ENCODE results near the gene UTY. TPM values are rescaled to one million over a fixed set of nuclear protein-coding genes. Genes with fewer than 3 reads are reported as not detected.

Gene UTY
- total and polyA plus RNA-seq, 9 of the 15 experiments (the other 6 are each of a cell fraction or from before 2014, with no cell fraction given) = 0.09 TPM; not detected in 8

DNA sequence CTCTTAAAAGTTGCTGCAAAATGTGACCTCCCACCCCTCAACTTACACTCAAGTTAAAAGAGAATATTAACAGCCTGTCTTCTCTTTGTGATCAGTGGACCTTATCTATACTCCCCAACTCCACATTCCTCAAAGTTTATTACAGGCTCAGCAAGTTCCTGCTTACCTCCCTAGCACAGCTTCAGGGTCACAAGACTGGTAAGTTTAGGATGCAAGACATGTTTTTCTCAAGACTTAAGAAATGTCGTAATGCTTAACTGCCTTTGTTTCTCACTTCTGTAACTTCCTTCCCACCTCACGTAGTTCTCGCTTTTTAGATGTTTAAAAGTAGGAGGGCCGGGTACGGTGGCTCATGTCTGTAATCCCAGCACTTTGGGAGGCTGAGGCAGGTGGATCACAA is 132.7 kb downstream of the UTY start (continued):
- TF ChIP-seq, protein P1, sequence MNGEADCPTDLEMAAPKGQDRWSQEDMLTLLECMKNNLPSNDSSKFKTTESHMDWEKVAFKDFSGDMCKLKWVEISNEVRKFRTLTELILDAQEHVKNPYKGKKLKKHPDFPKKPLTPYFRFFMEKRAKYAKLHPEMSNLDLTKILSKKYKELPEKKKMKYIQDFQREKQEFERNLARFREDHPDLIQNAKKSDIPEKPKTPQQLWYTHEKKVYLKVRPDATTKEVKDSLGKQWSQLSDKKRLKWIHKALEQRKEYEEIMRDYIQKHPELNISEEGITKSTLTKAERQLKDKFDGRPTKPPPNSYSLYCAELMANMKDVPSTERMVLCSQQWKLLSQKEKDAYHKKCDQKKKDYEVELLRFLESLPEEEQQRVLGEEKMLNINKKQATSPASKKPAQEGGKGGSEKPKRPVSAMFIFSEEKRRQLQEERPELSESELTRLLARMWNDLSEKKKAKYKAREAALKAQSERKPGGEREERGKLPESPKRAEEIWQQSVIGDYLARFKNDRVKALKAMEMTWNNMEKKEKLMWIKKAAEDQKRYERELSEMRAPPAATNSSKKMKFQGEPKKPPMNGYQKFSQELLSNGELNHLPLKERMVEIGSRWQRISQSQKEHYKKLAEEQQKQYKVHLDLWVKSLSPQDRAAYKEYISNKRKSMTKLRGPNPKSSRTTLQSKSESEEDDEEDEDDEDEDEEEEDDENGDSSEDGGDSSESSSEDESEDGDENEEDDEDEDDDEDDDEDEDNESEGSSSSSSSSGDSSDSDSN (IDR thresholded peaks at IDR 0.05; ENCODE audit: borderline replicate concordance in 1 of 2, low read depth in 2 of 2, low read length in 2 of 2) = no peak

DNA sequence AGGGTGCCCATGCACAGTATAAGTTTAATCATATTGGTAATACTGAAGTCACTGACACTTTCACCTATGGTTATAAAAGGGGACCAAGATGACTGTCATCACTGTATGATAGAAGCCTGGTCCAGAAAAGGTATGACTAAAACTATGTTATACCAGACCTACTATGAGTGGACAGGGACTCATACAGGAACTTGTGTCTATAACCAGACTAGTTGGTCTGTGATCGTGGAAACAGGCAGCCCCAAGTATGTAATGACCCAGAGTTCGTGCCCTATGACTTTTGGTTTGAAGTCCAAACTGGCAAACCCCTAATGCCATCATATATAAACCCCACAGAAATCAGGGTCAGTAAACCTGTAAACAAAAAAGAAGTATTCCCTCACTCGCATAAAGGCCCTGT is 134.3 kb downstream of the UTY start:
- CTCF ChIA-PET (ENCODE audit: low intra/inter-chr PET ratio) = no interaction called here

More for the DNA sequence above, 134.3 kb downstream of the UTY start:
- in situ Hi-C loops (cut with MboI) = no loop called here
- H2AFZ ChIP-seq (ENCODE audit: low read depth, low read length) = no peak overlapping the region
- no peaks in the 10 kb centered on the region for H3K27me3 ChIP-seq (ENCODE audit: control insufficient read depth in 2 of 2, insufficient read depth in 2 of 2, low read length in 2 of 2)
- no peak overlapping the region for H3K27ac ChIP-seq (ENCODE audit: extremely low read depth, low read depth, low read length)
- H3K4me3 ChIP-seq = no peak overlapping the region
- BruUV-seq (replicated peaks) = no TSS peak
- ATAC-seq (no peak), FAIRE-seq (no peak), DNase-seq (ENCODE audit: extremely low read depth in 1 of 4, low spot score in 3 of 4) (no peak)
- no peaks in the 10 kb centered on the region for H3K79me2 ChIP-seq (ENCODE audit: control insufficient read depth, insufficient read depth, low read length)
- no peaks in the 10 kb centered on the region for H3K36me3 ChIP-seq (ENCODE audit: control insufficient read depth, insufficient read depth, low read length)
- no peaks in the 10 kb centered on the region for H3K9me1 ChIP-seq (ENCODE audit: control insufficient read depth, insufficient read depth, low read length)
- POLR2A ChIA-PET = no interaction called here
- TF ChIP-seq ZBTB8A (IDR thresholded peaks at IDR 0.05; ENCODE audit: partially characterized antibody) (no peak), FOXA3 (CRISPR knock-in tag; conservative IDR thresholded peaks at IDR 0.05 in 1 of 2, IDR thresholded peaks at IDR 0.05 in 1 of 2) (no peak), ZNF79 (CRISPR knock-in tag; IDR thresholded peaks at IDR 0.05; ENCODE audit: low read depth) (no peak), FIP1L1 (IDR thresholded peaks at IDR 0.05; ENCODE audit: low read depth, low read length, poor library complexity, severe bottlenecking) (no peak), RBBP5 (IDR thresholded peaks at IDR 0.05; ENCODE audit: borderline replicate concordance, insufficient read depth, low read length, poor library complexity, severe bottlenecking) (no peak), ZNF766 (CRISPR knock-in tag; conservative IDR thresholded peaks at IDR 0.05) (no peak), NR1H2 (CRISPR knock-in tag; IDR thresholded peaks at IDR 0.05) (no peak), ZNF239 (CRISPR knock-in tag; IDR thresholded peaks at IDR 0.05) (no peak), ZFP1 (CRISPR knock-in tag; IDR thresholded peaks at IDR 0.05) (no peak)
- TF ChIP-seq, protein P2, sequence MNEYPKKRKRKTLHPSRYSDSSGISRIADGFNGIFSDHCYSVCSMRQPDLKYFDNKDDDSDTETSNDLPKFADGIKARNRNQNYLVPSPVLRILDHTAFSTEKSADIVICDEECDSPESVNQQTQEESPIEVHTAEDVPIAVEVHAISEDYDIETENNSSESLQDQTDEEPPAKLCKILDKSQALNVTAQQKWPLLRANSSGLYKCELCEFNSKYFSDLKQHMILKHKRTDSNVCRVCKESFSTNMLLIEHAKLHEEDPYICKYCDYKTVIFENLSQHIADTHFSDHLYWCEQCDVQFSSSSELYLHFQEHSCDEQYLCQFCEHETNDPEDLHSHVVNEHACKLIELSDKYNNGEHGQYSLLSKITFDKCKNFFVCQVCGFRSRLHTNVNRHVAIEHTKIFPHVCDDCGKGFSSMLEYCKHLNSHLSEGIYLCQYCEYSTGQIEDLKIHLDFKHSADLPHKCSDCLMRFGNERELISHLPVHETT (CRISPR knock-in tag; conservative IDR thresholded peaks at IDR 0.05 in 1 of 2, IDR thresholded peaks at IDR 0.05 in 1 of 2) = no peak
- no peaks in the 10 kb centered on the region for H4K20me1 ChIP-seq (replicated peaks; ENCODE audit: control insufficient read depth, insufficient read depth, low read length)
- no peaks in the 10 kb centered on the region for H3K9me3 ChIP-seq (replicated peaks; ENCODE audit: control insufficient read depth, insufficient read depth, low read depth, low read length)
- intact Hi-C loops (cut with micrococcal nuclease) = no loop called here
- H3K9ac ChIP-seq (ENCODE audit: insufficient read depth in 1 of 2, low read depth in 2 of 2, low read length in 2 of 2) = no peak overlapping the region
- H3K4me2 ChIP-seq (ENCODE audit: insufficient read depth, low read length) = no peak overlapping the region
- H3K4me1 ChIP-seq (replicated peaks in 1 of 2; ENCODE audit: control insufficient read depth in 2 of 2, insufficient read depth in 2 of 2, low read length in 2 of 2) = no peaks in the 10 kb centered on the region
- WGBS (ENCODE audit: insufficient coverage, low coverage, missing lambda C conversion rate) = no CpG with 5 or more reads among the region's 3 CpGs
